ENCODE results near the gene OR6X1.

Gene OR6X1

GRCh38 chr11:123754101-123754568 is at the start of gene OR6X1:
Gene OR6X1, minus strand, starts transcription at chr11:123754518. Its CDS starts 0 bp downstream, at chr11:123754518.
- DNase-seq: no peak

DNA sequence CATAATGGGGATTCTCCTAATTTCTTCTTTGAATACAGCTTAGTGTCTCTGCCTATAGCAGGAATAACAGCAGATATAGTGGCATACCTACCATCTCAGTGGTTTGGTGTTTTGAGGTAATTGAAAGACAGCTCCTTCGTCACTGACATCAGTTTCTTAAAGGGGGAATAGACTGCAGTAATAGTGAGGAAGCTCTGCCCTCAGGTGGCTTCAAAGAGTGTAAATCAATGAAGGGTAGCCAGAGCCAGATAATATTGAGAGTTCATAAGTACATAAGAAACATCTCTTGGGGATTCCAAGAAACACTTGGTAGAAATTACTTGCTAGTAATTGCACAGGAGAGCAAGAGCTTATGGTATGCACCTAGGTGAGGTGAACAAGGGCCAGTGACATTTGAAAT is 47.4 kb upstream of the OR6X1 start:
- no peak for DNase-seq

DNA sequence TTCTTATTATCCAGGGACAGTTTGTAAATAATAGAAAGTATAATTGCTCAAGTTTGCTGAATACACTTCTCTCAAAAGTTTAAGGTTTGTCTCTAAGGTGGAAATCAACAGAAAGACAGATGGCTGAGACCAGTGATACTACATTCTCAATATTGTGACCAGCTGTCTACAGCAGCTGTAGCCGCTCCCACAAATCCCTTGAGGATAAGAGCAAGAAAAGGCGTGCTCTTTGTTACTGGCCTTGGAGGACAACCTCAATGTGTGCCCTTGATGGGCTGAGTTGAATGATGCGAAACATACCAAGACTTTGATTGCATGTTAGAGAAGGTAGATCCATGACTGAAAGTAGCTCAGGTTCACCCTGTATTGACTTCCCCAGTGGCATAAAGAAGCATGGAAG is 45.7 kb upstream of the OR6X1 start:
- DNase-seq: no peak

GRCh38 chr11:123799438-123799837 is 45.1 kb upstream of the OR6X1 start:
- DNase-seq: no peak

DNA sequence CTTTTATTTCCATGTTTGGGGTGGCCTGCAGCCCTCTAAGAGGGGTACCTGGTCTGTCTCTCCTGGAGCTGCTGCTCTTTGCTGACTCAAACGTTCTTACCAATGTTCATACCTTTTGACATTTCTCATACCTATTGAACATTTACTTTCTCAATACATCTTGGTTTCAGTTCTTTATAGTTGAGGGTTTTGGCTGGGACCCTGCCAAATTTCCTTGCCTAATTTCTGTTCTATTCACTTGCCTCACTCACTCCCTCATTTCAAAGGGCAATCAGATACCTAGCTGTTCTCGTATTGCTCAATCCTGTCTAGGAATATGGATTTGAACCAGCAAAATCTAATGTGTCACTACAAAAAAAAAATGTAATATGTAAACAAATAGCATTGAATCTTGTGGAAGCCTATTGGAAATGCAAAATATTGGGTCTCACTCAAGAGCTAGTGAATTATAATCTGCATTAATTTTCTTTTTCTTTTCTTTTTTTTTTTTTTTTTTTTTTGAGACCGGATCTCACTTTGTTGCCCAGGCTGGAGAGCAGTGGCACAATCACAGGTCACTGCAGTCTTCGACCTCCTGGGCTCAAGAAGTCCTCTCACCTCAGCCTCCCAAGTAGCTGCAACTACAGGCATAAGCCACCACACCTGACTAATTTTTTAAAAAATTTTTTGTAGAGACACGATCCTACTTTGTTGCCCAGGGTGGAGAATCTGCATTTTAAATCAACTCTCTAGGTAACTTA is 44.4 kb upstream of the OR6X1 start:
- DNase-seq: no peak

- DNase-seq: no peak
These were observed 43.8 kb upstream of the OR6X1 start for GRCh38 chr11:123798079-123798478.

GRCh38 chr11:123797541-123797940 is 43.2 kb upstream of the OR6X1 start:
- no peak for DNase-seq

GRCh38 chr11:123797114-123797513 is 42.8 kb upstream of the OR6X1 start:
- no peak for DNase-seq

GRCh38 chr11:123796226-123796625 is 41.9 kb upstream of the OR6X1 start:
- DNase-seq: no peak

GRCh38 chr11:123783536-123783935 is 29.2 kb upstream of the OR6X1 start:
- no peak for DNase-seq

DNA sequence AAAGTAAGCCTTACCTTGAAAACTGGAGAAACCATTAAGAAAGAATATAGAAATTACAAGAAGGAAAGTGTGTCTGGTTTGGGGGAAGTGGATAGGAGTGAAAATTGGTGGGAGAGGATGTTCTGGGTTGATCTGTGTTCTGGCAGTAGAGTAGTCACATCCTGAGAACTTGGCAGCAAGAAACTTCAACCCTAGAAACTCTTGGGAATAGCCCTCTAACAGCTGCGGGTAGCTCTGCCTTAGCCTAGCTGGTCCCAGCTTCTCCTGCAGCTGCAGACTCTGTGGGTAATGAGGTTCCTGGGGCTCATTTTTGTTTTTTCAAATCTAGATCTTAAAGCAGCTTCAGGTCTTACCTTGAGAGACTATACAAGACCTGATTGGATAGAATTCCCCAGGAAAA is 24.2 kb upstream of the OR6X1 start:
- no peak for DNase-seq

GRCh38 chr11:123775715-123776549 is 21.6 kb upstream of the OR6X1 start:
- DNase-seq: no peak

- no peak for DNase-seq
These were observed 21.0 kb upstream of the OR6X1 start for GRCh38 chr11:123775289-123775688.

DNA sequence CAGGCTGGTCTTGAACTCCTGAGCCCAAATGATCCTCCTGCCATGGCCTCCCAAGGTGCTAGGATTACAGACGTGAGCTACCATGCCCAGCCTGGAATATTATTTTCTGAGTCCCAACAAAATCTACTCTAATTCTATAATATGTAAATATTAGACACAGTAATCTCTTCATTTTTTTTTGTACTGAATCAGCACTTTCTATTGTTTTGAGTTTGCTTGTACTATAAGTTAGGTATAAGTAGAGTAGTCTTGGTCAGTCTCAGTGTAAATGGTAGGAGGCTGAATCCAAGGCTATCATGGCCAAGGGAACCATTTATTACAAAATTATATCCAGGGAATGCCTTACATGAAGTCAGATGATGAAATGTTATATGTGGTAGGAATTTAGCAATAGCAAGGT is 19.6 kb upstream of the OR6X1 start:
- no peak for DNase-seq

DNA sequence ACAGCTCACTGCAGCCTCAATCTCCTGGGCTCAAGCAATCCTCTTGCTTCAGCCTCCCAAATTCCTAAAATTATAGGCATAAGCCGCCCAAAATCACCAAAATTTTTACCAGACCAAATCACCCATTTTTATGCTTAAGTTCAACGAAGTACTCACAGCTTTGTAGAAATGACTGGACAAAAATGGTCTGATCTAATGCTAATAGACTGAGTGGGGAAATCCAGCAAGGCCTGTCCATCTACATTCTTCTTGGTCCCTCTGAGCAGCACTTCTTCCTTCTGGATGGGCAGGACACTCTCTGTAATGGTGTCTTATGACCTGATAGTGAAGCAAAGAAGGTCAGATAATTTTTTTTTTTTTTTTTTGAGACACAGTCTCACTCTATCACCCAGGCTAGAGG is 18.7 kb upstream of the OR6X1 start:
- no peak for DNase-seq

DNA sequence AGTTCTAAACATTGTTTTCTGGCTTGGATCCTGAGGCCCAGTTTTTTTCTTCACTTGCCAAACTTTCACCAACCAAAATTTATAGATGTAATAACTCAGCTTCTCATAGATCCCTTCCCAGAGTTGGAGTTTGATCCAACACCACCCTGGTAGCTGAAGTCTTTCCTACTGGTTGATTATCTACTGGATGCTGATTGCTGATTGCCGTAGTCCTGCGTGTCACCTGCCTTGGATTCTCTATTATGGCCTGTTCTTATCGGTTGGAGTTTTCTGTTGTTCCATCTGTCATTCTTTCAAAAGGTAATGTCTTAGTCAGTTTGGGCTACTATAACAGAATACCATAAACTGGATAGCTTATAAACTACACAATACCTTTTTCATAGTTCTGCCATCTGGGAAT is 17.3 kb upstream of the OR6X1 start:
- DNase-seq: no peak

DNA sequence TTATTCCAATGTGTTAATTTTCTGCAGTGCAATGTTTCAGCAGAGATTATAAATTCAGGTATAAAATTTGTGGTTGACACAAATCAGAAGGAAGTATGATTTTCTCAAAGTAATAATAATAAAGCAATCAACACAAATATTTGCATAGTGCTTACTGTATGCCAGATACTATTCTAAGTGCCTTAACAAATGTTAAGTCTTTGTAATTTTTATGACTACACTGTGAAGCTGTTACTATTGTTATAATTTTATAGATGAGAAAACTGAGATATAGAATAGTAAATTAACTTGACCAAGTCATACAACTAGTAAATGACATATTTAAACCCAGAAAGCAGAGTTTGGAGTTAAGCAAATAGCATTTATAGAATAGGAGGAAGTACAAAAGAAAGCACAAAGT is 16.4 kb upstream of the OR6X1 start:
- DNase-seq: no peak

GRCh38 chr11:123765601-123766000 is 11.3 kb upstream of the OR6X1 start:
- no peak for DNase-seq

DNA sequence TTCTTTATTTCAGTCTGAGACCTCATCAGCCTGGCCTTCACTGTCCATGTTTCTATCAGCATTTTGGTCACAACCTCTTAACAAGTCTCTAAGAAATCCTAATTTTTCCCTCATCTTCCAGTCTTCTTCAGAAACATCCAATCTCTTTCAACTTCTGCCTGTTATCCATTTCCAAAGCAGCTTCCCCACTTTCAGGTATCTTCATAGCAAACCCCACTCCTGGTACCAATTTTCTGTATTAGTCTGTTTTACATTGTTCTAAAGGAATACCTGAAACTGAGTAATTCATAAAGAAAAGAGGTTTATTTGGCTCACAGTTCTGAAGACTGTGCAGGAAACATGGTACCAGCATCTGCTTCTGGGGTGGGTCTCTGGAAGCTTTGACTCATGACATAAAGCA is 8.1 kb upstream of the OR6X1 start:
- DNase-seq: no peak

- no peak for DNase-seq
These were observed 6.6 kb upstream of the OR6X1 start for GRCh38 chr11:123760894-123761293.

- no peak for DNase-seq
These were observed 3.7 kb upstream of the OR6X1 start for GRCh38 chr11:123757976-123758375.

- no peak for DNase-seq
These were observed 1.5 kb upstream of the OR6X1 start for GRCh38 chr11:123755813-123756212.

GRCh38 chr11:123755344-123755743 is 1.0 kb upstream of the OR6X1 start:
- DNase-seq: no peak

DNA sequence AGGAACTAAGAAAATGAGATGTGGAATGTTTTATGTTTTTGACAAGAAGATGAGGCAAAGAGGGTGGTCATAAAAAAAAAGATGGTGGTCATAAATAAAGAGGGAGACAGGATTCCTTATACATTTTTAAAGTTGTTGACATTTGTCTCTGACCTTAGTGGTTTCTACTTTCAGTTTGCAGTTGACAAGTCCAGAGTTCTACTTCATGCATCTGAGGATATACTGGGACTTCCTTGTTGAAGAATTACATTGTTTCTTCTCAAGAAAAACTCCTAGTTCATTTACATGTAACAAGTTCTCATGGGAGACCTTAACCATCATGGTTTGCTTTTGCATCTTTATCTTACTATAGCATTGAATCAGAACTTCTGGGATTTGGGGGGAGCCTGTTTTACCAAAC is 1.2 kb downstream of the OR6X1 start:
- no peak for DNase-seq
